ENCODE measurements around the gene ULBP2. TPM values are rescaled to one million over a fixed set of nuclear protein-coding genes. Genes with fewer than 3 reads are reported as not detected.
"Not testable (repeated sequence)": the region's sequence is repeated elsewhere in the genome, so short reads cannot be mapped to it uniquely, and the experiment has no call there.

ULBP2 gene
- total RNA-seq, 2 experiments from 2014 or later = 1.8 to 1.9 TPM

- H3K9me3 Mint-ChIP-seq = peaks cover 5% of the 10 kb centered on the region
- Histone ChIP-seq H3K36me3 (ENCODE audit: insufficient read depth, low read length) (no peaks in the 10 kb centered on the region), H3K4me1 (ENCODE audit: insufficient read depth, low read length) (no peaks in the 10 kb centered on the region), H3K27me3 (ENCODE audit: control insufficient read depth in 1 of 2, insufficient read depth in 2 of 2, low read length in 2 of 2) (peaks cover 2 to 6% of the 10 kb centered on the region in 2 experiments), H3K27ac (ENCODE audit: low read depth in 1 of 2, low read length in 2 of 2) (no peak overlapping the region), H3K4me3 (ENCODE audit: low read length) (no peak overlapping the region), H3K9me3 (ENCODE audit: control insufficient read depth in 1 of 2, insufficient read depth in 1 of 2, low read length in 2 of 2) (peaks cover 4 to 24% of the 10 kb centered on the region in 2 experiments)
- no peak overlapping the region for H3K27ac Mint-ChIP-seq
- peaks cover 38% of the 10 kb centered on the region for H3K27me3 Mint-ChIP-seq
- no peak for TF ChIP-seq CTCF (IDR thresholded peaks at IDR 0.05)
- DNase-seq (no peak), ATAC-seq (ENCODE audit: poor library complexity) (no peak)
- H3K4me3 Mint-ChIP-seq = no peak overlapping the region
- CTCF ChIA-PET = interaction anchor here (0.6 kb wide), 1 partner anchor 94 kb away, joined by 3 read pairs; no protein-coding TSS in a partner anchor
- intact Hi-C loops (cut with DNase I, micrococcal nuclease) = no loop called here
- no peaks in the 10 kb centered on the region for H3K36me3 Mint-ChIP-seq (ENCODE audit: low read depth)
- POLR2A ChIA-PET = no interaction called here
- H3K4me1 Mint-ChIP-seq (ENCODE audit: low read depth) = no peaks in the 10 kb centered on the region
Measured at GRCh38 chr6:149909701-149910470, 31.9 kb upstream of the ULBP2 start.

- no peaks in the 10 kb centered on the region for H3K4me1 Mint-ChIP-seq (ENCODE audit: low read depth)
- no peak for TF ChIP-seq CTCF (IDR thresholded peaks at IDR 0.05)
- Histone ChIP-seq H3K36me3 (ENCODE audit: insufficient read depth, low read length) (no peaks in the 10 kb centered on the region), H3K4me1 (ENCODE audit: insufficient read depth, low read length) (no peaks in the 10 kb centered on the region), H3K27me3 (ENCODE audit: control insufficient read depth in 1 of 2, insufficient read depth in 2 of 2, low read length in 2 of 2) (peaks cover 2 to 6% of the 10 kb centered on the region in 2 experiments), H3K9me3 (ENCODE audit: control insufficient read depth in 1 of 2, insufficient read depth in 1 of 2, low read length in 2 of 2) (peaks cover 4 to 24% of the 10 kb centered on the region in 2 experiments), H3K27ac (ENCODE audit: low read depth in 1 of 2, low read length in 2 of 2) (no peak overlapping the region), H3K4me3 (ENCODE audit: low read length) (no peak overlapping the region)
- H3K27me3 Mint-ChIP-seq = peaks cover 38% of the 10 kb centered on the region
- ChIA-PET POLR2A (no interaction called here), CTCF (no interaction called here)
- H3K4me3 Mint-ChIP-seq = no peak overlapping the region
- H3K36me3 Mint-ChIP-seq (ENCODE audit: low read depth) = no peaks in the 10 kb centered on the region
- ATAC-seq (ENCODE audit: poor library complexity) = no peak
- H3K9me3 Mint-ChIP-seq = peaks cover 5% of the 10 kb centered on the region
- intact Hi-C loops (cut with DNase I, micrococcal nuclease) = no loop called here
- DNase-seq = no peak
- no peak overlapping the region for H3K27ac Mint-ChIP-seq
Measured at GRCh38 chr6:149910721-149911151, 31.1 kb upstream of the ULBP2 start.

- DNase-seq = not testable (repeated sequence)
Measured at GRCh38 chr6:149912680-149913079, 29.1 kb upstream of the ULBP2 start.

More at GRCh38 chr6:149912680-149913079, 29.1 kb upstream of the ULBP2 start:
- H3K9me3 ChIP-seq (ENCODE audit: control insufficient read depth in 1 of 2, insufficient read depth in 1 of 2, low read length in 2 of 2) = peaks cover 3 to 21% of the 10 kb centered on the region in 2 experiments
- H3K4me3 Mint-ChIP-seq; H3K4me3 ChIP-seq (ENCODE audit: low read length); H3K4me1 ChIP-seq (ENCODE audit: insufficient read depth, low read length); H3K27ac ChIP-seq (ENCODE audit: low read depth in 1 of 2, low read length in 2 of 2); H3K27ac Mint-ChIP-seq; CTCF ChIA-PET; intact Hi-C loops (cut with DNase I, micrococcal nuclease); H3K36me3 ChIP-seq (ENCODE audit: insufficient read depth, low read length); H3K36me3 Mint-ChIP-seq (ENCODE audit: low read depth); H3K4me1 Mint-ChIP-seq (ENCODE audit: low read depth); H3K27me3 ChIP-seq (ENCODE audit: control insufficient read depth in 1 of 2, insufficient read depth in 2 of 2, low read length in 2 of 2); H3K9me3 Mint-ChIP-seq; POLR2A ChIA-PET; ATAC-seq (ENCODE audit: poor library complexity): not testable (repeated sequence)
- peaks cover 38% of the 10 kb centered on the region for H3K27me3 Mint-ChIP-seq

All from CD4-positive, alpha-beta T cell (primary cell).